ENCODE measurements around the gene CCDC195.

DNA sequence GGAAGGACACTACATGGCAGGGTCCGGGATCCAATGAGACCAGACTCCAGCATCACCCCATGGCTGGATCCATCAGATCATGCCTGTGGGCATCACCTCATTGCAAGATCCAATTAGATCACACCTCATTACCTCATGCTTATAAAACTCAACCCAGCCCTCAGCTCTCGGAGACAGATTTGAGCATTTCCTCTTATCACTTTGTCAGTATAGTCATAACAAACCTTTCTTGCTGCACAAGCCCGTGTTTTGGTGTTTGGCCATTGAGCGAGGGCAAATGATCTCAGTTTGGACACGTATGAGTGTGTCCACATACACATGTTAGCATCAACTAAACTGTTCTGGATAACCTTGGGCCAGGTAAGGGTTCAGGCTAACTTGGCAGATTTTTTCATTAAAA is 58.8 kb downstream of the CCDC195 start:
- TF ChIP-seq, protein P1, sequence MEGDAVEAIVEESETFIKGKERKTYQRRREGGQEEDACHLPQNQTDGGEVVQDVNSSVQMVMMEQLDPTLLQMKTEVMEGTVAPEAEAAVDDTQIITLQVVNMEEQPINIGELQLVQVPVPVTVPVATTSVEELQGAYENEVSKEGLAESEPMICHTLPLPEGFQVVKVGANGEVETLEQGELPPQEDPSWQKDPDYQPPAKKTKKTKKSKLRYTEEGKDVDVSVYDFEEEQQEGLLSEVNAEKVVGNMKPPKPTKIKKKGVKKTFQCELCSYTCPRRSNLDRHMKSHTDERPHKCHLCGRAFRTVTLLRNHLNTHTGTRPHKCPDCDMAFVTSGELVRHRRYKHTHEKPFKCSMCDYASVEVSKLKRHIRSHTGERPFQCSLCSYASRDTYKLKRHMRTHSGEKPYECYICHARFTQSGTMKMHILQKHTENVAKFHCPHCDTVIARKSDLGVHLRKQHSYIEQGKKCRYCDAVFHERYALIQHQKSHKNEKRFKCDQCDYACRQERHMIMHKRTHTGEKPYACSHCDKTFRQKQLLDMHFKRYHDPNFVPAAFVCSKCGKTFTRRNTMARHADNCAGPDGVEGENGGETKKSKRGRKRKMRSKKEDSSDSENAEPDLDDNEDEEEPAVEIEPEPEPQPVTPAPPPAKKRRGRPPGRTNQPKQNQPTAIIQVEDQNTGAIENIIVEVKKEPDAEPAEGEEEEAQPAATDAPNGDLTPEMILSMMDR (IDR thresholded peaks at IDR 0.05): no peak
- TF ChIP-seq POLR2A (IDR thresholded peaks at IDR 0.05) (no peak), POLR2AphosphoS5 (IDR thresholded peaks at IDR 0.05) (no peak)
